Measurements from ENCODE around the gene CCSAP.

DNA sequence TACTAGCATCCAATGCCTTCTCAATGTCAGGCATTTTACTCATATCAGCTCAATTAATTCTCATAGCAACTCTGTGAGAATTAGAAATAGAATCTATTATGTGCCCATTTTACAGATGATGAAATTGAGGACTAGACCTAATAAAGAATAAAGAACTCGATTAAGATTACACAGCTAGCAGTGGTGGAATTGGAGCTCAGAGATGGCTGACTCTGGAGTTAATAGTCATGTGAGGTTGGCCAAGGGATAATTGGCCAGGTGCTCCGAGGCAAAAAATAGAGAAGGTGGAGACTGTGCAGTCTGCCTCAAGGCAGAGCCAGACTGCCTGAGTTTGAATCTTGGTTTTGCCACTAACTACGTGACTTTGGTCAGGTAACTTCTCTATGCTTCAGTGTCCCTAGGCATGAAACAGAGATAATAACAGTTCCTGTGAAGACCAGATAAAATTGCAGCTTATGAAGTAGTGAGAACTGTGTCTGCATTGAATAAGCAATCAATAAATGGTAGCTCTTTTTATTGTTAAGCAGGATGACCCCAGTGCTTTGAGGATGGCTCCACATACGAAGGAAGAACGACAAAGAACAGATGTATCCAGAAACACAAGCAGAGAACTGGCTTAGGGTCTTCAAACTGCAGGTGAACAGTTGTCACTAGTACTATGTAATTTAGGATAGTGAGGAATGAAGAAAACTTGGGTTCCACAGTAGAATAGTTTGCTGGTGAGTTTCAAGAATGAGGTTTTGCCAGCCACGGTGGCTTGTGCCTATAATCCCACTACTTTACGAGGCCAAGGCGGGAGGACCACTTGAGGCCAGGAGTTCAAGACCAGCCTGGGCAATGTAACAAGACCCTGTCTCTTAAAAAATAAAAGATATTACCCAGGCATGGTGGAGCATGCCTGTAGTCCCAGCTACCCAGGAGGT, 6.9 kb upstream of the CCSAP start:
- TF ChIP-seq CTCF (IDR thresholded peaks at IDR 0.05; ENCODE audit: insufficient read depth, low read length) (no peak), POLR2AphosphoS5 (IDR thresholded peaks at IDR 0.05; ENCODE audit: low read depth) (no peak), REST (IDR thresholded peaks at IDR 0.05; ENCODE audit: insufficient replicate concordance, low read depth) (no peak), SPI1 (IDR thresholded peaks at IDR 0.05; ENCODE audit: borderline replicate concordance, low read depth) (no peak)

Measured in HL-60 (cell line).